ENCODE results near the gene LPGAT1.
A peak's percentile ranks its signal among the peaks of the same experiment; 100 is the strongest.

The LPGAT1 gene

GRCh38 chr1:211870156-211870555 is 39.6 kb upstream of the LPGAT1 start:
- no peak overlapping the region for H3K4me3 ChIP-seq (ENCODE audit: low read depth, low read length)
- DNase-seq (ENCODE audit: low read depth) = peak; percentile 51
- no peak for TF ChIP-seq CTCF (conservative IDR thresholded peaks at IDR 0.05; ENCODE audit: low read depth, low read length)

GRCh38 chr1:211865180-211865579 is 34.6 kb upstream of the LPGAT1 start:
- no peak for TF ChIP-seq CTCF (conservative IDR thresholded peaks at IDR 0.05; ENCODE audit: low read depth, low read length)
- no peak for DNase-seq (ENCODE audit: low read depth)
- no peak overlapping the region for H3K4me3 ChIP-seq (ENCODE audit: low read depth, low read length)

- no peak for TF ChIP-seq CTCF (conservative IDR thresholded peaks at IDR 0.05; ENCODE audit: low read depth, low read length)
- no peak for DNase-seq (ENCODE audit: low read depth)
- H3K4me3 ChIP-seq (ENCODE audit: low read depth, low read length) = no peak overlapping the region
Measured at GRCh38 chr1:211859405-211859804, 28.8 kb upstream of the LPGAT1 start.

GRCh38 chr1:211851174-211851573 is 20.6 kb upstream of the LPGAT1 start:
- DNase-seq (ENCODE audit: low read depth) = no peak
- TF ChIP-seq CTCF (conservative IDR thresholded peaks at IDR 0.05; ENCODE audit: low read depth, low read length) = no peak
- no peak overlapping the region for H3K4me3 ChIP-seq (ENCODE audit: low read depth, low read length)

- H3K4me3 ChIP-seq (ENCODE audit: low read depth, low read length) = no peak overlapping the region
- no peak for TF ChIP-seq CTCF (conservative IDR thresholded peaks at IDR 0.05; ENCODE audit: low read depth, low read length)
- no peak for DNase-seq (ENCODE audit: low read depth)
Measured at GRCh38 chr1:211843507-211844298, 13.1 kb upstream of the LPGAT1 start.

GRCh38 chr1:211843018-211843417 is 12.5 kb upstream of the LPGAT1 start:
- no peak for DNase-seq (ENCODE audit: low read depth)
- no peak for TF ChIP-seq CTCF (conservative IDR thresholded peaks at IDR 0.05; ENCODE audit: low read depth, low read length)
- H3K4me3 ChIP-seq (ENCODE audit: low read depth, low read length) = no peak overlapping the region

- H3K4me3 ChIP-seq (ENCODE audit: low read depth, low read length) = no peak overlapping the region
- TF ChIP-seq CTCF (conservative IDR thresholded peaks at IDR 0.05; ENCODE audit: low read depth, low read length) = no peak
- no peak for DNase-seq (ENCODE audit: low read depth)
Measured at GRCh38 chr1:211842518-211842917, 12.0 kb upstream of the LPGAT1 start.

All from choroid plexus epithelial cell (primary cell).